T-cell (primary cell): ENCODE measurements around the gene COG8. TPM values are rescaled to one million over a fixed set of nuclear protein-coding genes. Genes with fewer than 3 reads are reported as not detected.

Experiments
- ATAC-seq, 4 experiments: fragments of 200-7000 bp in 3 of 4; fragments of 150-1000 bp in 1 of 4; cut with Tn5 transposase; replicated peaks in 1 of 4; 1 replicate in 3 of 4; 2 replicates in 1 of 4; pipeline ENCODE4 v1.10.0; 2021; ENCODE audit warnings: moderate library complexity in 3 of 4, mild to moderate bottlenecking in 2 of 4, moderate number of reproducible peaks in 1 of 4
- CTCF ChIA-PET, 2 donors: fragments of 300-600 bp; sonication (Branson Sonifier 250); formaldehyde crosslinking; loops; one replicate each; lab custom pipeline; 2022; ENCODE audit warnings: antibody characterized with exemption in 2 of 2; lab: Charles Lee
- POLR2A ChIA-PET, 2 donors: fragments of 300-600 bp; sonication (Branson Sonifier 250); formaldehyde crosslinking; loops; one replicate each; lab custom pipeline; 2022; ENCODE audit warnings: antibody characterized with exemption in 2 of 2; lab: Charles Lee
- DNase-seq, 35 experiments: peaks; one replicate each; pipeline versions ENCODE4 v3.0.0 to v3.0.0-alpha.2; 2013 to 2023
- H3K27ac ChIP-seq: one replicate; pipeline ENCODE4 v1.5.1; 2013; ENCODE audit warnings: low read length
- H3K27me3 ChIP-seq, 2 experiments: replicated peaks in 1 of 2; 1 replicate in 1 of 2; 2 replicates in 1 of 2; pipeline versions ENCODE4 v1.6.1 to v1.7.0; 2013; ENCODE audit warnings: low read length in 1 of 2, mixed read lengths in 1 of 2; ENCODE audit not compliant: control insufficient read depth in 2 of 2, insufficient read depth in 2 of 2; ENCODE audit errors: extremely low read depth in 1 of 2
- H3K36me3 ChIP-seq, 2 donors: 1 replicate in 1 of 2; 2 replicates in 1 of 2; pipeline versions ENCODE4 v1.6.1 to v1.7.0; 2013; ENCODE audit warnings: low read length in 1 of 2; ENCODE audit not compliant: control insufficient read depth in 2 of 2, insufficient read depth in 1 of 2; ENCODE audit errors: extremely low read depth in 1 of 2
- H3K4me1 ChIP-seq, 2 experiments: 1 replicate in 1 of 2; 2 replicates in 1 of 2; pipeline versions ENCODE4 v1.6.1 to v1.7.0; 2013; ENCODE audit warnings: low read length in 2 of 2, mixed read lengths in 1 of 2; ENCODE audit not compliant: insufficient read depth in 2 of 2, control insufficient read depth in 1 of 2; ENCODE audit errors: extremely low read depth in 1 of 2
- H3K4me3 ChIP-seq, 2 donors: 1 replicate in 1 of 2; 2 replicates in 1 of 2; pipeline versions ENCODE4 v1.5.1 to v1.7.0; 2013; ENCODE audit warnings: mild to moderate bottlenecking in 2 of 2, low read length in 1 of 2, moderate library complexity in 1 of 2; ENCODE audit not compliant: control insufficient read depth in 1 of 2; ENCODE audit errors: extremely low read depth in 1 of 2
- H3K9me3 ChIP-seq: 2 replicates; pipeline ENCODE4 v1.7.0; 2013
- H3K27ac Mint-ChIP-seq, 2 donors: one replicate each; pipeline ENCODE4 v1.8.0; 2020 to 2021; ENCODE audit warnings: mild to moderate bottlenecking in 2 of 2, mixed read lengths in 2 of 2
- H3K27me3 Mint-ChIP-seq, 2 donors: one replicate each; pipeline ENCODE4 v1.8.0; 2021 to 2022; ENCODE audit warnings: mixed read lengths in 2 of 2
- H3K36me3 Mint-ChIP-seq: one replicate; pipeline ENCODE4 v1.8.0; 2021; ENCODE audit warnings: mixed read lengths
- H3K4me1 Mint-ChIP-seq, 3 donors: one replicate each; pipeline ENCODE4 v1.8.0; 2020 to 2022; ENCODE audit warnings: mixed read lengths in 3 of 3, mild to moderate bottlenecking in 1 of 3
- H3K4me3 Mint-ChIP-seq, 3 donors: one replicate each; pipeline ENCODE4 v1.8.0; 2020 to 2022; ENCODE audit warnings: mild to moderate bottlenecking in 3 of 3, mixed read lengths in 3 of 3, moderate library complexity in 3 of 3
- H3K9me3 Mint-ChIP-seq, 3 donors: one replicate each; pipeline ENCODE4 v1.8.0; 2020 to 2022; ENCODE audit warnings: mixed read lengths in 3 of 3
- WGBS: methylation state at CpG from one replicate; pipeline ENCODE4 v1.1.5; 2013; ENCODE audit warnings: missing lambda C conversion rate; ENCODE audit not compliant: insufficient coverage; 5-methylcytosine and 5-hydroxymethylcytosine counted together
- total RNA-seq, 35 experiments: library from RNA in 6 of 35; stranded (reverse) in 6 of 35; fragments of 120-200 nt in 1 of 35; gene quantifications; one replicate each; pipeline versions ENCODE4 v1.2.1 to v1.2.4 and lab custom pipeline; 2013 to 2026

The COG8 gene
- total RNA-seq, 5 donors from 2014 or later (not counting 1 experiment from before 2014, with no cell fraction given), result 31.2 to 70.4 (median 59.8) TPM

- H3K36me3 ChIP-seq, result peaks cover 6 to 16% of the 10 kb centered on the region in 2 donors
- no peaks in the 10 kb centered on the region for H3K9me3 Mint-ChIP-seq
- no peaks in the 10 kb centered on the region for H3K9me3 ChIP-seq
- H3K27ac Mint-ChIP-seq, result no peak overlapping the region
- POLR2A ChIA-PET, result no interaction called here
- no peak overlapping the region for H3K4me3 Mint-ChIP-seq
- no peak overlapping the region for H3K4me3 ChIP-seq
- WGBS, result 100% methylated on average over 3 of the region's 6 CpGs
- peaks cover 14% of the 10 kb centered on the region for H3K36me3 Mint-ChIP-seq
- H3K27me3 ChIP-seq, result no peaks in the 10 kb centered on the region
- no peaks in the 10 kb centered on the region for H3K27me3 Mint-ChIP-seq
- CTCF ChIA-PET, result interaction anchor here in 1 of 2 donors (0.6 kb wide), 1 partner anchor 24 kb away, joined by 6 read pairs; no protein-coding TSS in a partner anchor
- peaks cover 0 to 7% (median 0%) of the 10 kb centered on the region in 3 donors for H3K4me1 Mint-ChIP-seq
- H3K4me1 ChIP-seq, result peaks cover 0 to 10% of the 10 kb centered on the region in 2 experiments
- DNase-seq (no peak), ATAC-seq (no peak)
- H3K27ac ChIP-seq, result no peak overlapping the region
Observed at GRCh38 chr16:69350536-69351133, 11.3 kb upstream of the COG8 start.

DNA sequence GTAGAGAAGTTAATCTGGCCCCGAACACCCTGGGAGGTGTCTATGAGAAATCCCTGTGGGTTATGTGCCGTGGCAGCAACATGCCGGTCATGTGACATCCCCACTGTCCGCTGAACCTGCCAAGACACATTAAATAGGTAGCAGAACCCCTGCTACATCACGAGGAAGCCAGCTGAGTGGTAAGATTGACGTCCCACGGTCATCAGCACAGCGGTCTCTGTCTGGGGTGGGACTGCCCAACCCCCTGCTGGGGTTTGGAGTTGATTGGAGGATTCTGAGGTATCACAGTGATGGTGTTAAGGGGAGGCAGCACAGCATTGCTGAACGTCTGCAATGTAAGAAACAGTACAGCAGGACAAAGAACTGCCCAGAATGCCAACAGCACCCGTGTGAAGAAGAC, 10.2 kb upstream of the COG8 start:
- peak overlapping the region; percentile 6 to 22 for H3K27ac Mint-ChIP-seq
- H3K27me3 Mint-ChIP-seq, result no peaks in the 10 kb centered on the region
- CTCF ChIA-PET, result no interaction called here
- peaks cover 6 to 7% of the 10 kb centered on the region in 2 donors for H3K36me3 ChIP-seq
- no peak overlapping the region for H3K27ac ChIP-seq
- DNase-seq (no peak), ATAC-seq (no peak)
- no peaks in the 10 kb centered on the region for H3K9me3 Mint-ChIP-seq
- 100% methylated on average over 3 of the region's 10 CpGs for WGBS
- POLR2A ChIA-PET, result no interaction called here
- no peaks in the 10 kb centered on the region for H3K9me3 ChIP-seq
- H3K4me3 ChIP-seq, result no peak overlapping the region
- H3K27me3 ChIP-seq, result no peaks in the 10 kb centered on the region
- H3K4me3 Mint-ChIP-seq, result no peak overlapping the region
- H3K4me1 Mint-ChIP-seq, result peaks cover 0 to 7% (median 0%) of the 10 kb centered on the region in 3 donors
- peaks cover 0 to 14% of the 10 kb centered on the region in 2 experiments for H3K4me1 ChIP-seq
- peaks cover 11% of the 10 kb centered on the region for H3K36me3 Mint-ChIP-seq

- peaks cover 0 to 7% (median 0%) of the 10 kb centered on the region in 3 donors for H3K4me1 Mint-ChIP-seq
- no peak overlapping the region for H3K27ac ChIP-seq
- DNase-seq (no peak), ATAC-seq (no peak)
- H3K4me3 Mint-ChIP-seq, result no peak overlapping the region
- 83% methylated on average over 2 of the region's 6 CpGs for WGBS
- H3K4me3 ChIP-seq, result no peak overlapping the region
- ChIA-PET CTCF (no interaction called here), POLR2A (no interaction called here)
- no peak overlapping the region for H3K27ac Mint-ChIP-seq
- no peaks in the 10 kb centered on the region for H3K27me3 Mint-ChIP-seq
- H3K9me3 Mint-ChIP-seq, result no peaks in the 10 kb centered on the region
- H3K27me3 ChIP-seq, result no peaks in the 10 kb centered on the region
- H3K36me3 Mint-ChIP-seq, result peaks cover 10% of the 10 kb centered on the region
- H3K36me3 ChIP-seq, result peaks cover 6 to 16% of the 10 kb centered on the region in 2 donors
- H3K9me3 ChIP-seq, result no peaks in the 10 kb centered on the region
- peaks cover 0 to 14% of the 10 kb centered on the region in 2 experiments for H3K4me1 ChIP-seq
Observed at GRCh38 chr16:69348222-69348621, 8.9 kb upstream of the COG8 start.

- WGBS, result 59% methylated on average over 3 of the region's 6 CpGs
Observed at GRCh38 chr16:69346683-69347082, 7.3 kb upstream of the COG8 start.

DNA sequence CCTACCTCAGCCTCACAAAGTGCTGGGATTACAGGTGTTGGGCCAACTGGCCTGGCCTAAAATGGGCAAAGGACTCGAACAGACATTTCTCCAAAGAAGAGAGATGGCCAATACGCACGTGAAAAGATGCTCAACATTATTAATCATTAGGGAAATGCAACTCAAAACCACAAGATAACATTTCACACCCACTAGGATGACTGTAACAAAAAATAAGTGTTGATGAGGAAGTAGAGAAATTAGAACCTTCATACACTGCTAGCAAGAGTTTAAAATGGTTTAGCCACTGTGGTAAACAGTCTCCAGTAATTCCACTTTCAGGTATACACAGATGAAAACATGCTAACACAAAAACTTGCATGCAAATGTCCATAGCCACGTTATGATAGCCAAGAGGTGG, 6.6 kb upstream of the COG8 start:
- peaks cover 6 to 18% (median 9%) of the 10 kb centered on the region in 3 donors for H3K4me1 Mint-ChIP-seq
- Histone ChIP-seq H3K4me3 (no peak overlapping the region), H3K27ac (peak overlapping the region; percentile 21), H3K4me1 (peaks cover 0 to 14% of the 10 kb centered on the region in 2 experiments), H3K27me3 (no peaks in the 10 kb centered on the region), H3K9me3 (no peaks in the 10 kb centered on the region), H3K36me3 (peaks cover 5 to 26% of the 10 kb centered on the region in 2 donors)
- ChIA-PET CTCF (no interaction called here), POLR2A (no interaction called here)
- peak overlapping the region in 1 of 2 donors; percentile 64 for H3K27ac Mint-ChIP-seq
- DNase-seq, result no peak
- H3K27me3 Mint-ChIP-seq, result no peaks in the 10 kb centered on the region
- no peaks in the 10 kb centered on the region for H3K9me3 Mint-ChIP-seq
- ATAC-seq, result no peak
- no CpG with 5 or more reads among the region's 4 CpGs for WGBS
- H3K36me3 Mint-ChIP-seq, result peaks cover 18% of the 10 kb centered on the region
- no peak overlapping the region for H3K4me3 Mint-ChIP-seq

More at GRCh38 chr16:69346683-69347082, 7.3 kb upstream of the COG8 start:
- DNase-seq (no peak), ATAC-seq (no peak)
- no peaks in the 10 kb centered on the region for H3K9me3 Mint-ChIP-seq
- Histone ChIP-seq H3K36me3 (peaks cover 6 to 23% of the 10 kb centered on the region in 2 donors), H3K4me1 (peaks cover 0 to 14% of the 10 kb centered on the region in 2 experiments), H3K27ac (no peak overlapping the region), H3K4me3 (no peak overlapping the region), H3K9me3 (no peaks in the 10 kb centered on the region), H3K27me3 (no peaks in the 10 kb centered on the region)
- no peaks in the 10 kb centered on the region for H3K27me3 Mint-ChIP-seq
- ChIA-PET CTCF (no interaction called here), POLR2A (no interaction called here)
- H3K4me3 Mint-ChIP-seq, result no peak overlapping the region
- H3K4me1 Mint-ChIP-seq, result peaks cover 1 to 10% (median 2%) of the 10 kb centered on the region in 3 donors
- H3K36me3 Mint-ChIP-seq, result peaks cover 11% of the 10 kb centered on the region
- no peak overlapping the region for H3K27ac Mint-ChIP-seq

GRCh38 chr16:69344171-69344570, 4.8 kb upstream of the COG8 start:
- no peak overlapping the region for H3K27ac Mint-ChIP-seq
- POLR2A ChIA-PET, result interaction anchor here in 1 of 2 donors (0.6 kb wide), 1 partner anchor 37 kb away, joined by 3 read pairs; no protein-coding TSS in a partner anchor
- 100% methylated on average over 3 of the region's 5 CpGs for WGBS

More at GRCh38 chr16:69344171-69344570, 4.8 kb upstream of the COG8 start:
- peaks cover 5 to 26% of the 10 kb centered on the region in 2 experiments for H3K4me1 ChIP-seq
- ATAC-seq (no peak), DNase-seq (no peak)
- H3K4me3 ChIP-seq, result no peak overlapping the region
- CTCF ChIA-PET, result interaction anchor here in 1 of 2 donors (0.6 kb wide), 1 partner anchor 568 kb away, joined by 4 read pairs; no protein-coding TSS in a partner anchor
- H3K9me3 ChIP-seq, result no peaks in the 10 kb centered on the region
- peaks cover 23 to 33% (median 23%) of the 10 kb centered on the region in 3 donors for H3K4me1 Mint-ChIP-seq
- peaks cover 4 to 26% of the 10 kb centered on the region in 2 donors for H3K36me3 ChIP-seq
- H3K4me3 Mint-ChIP-seq, result no peak overlapping the region
- peaks cover 21% of the 10 kb centered on the region for H3K36me3 Mint-ChIP-seq
- no peaks in the 10 kb centered on the region for H3K27me3 ChIP-seq
- H3K27ac ChIP-seq, result no peak overlapping the region
- H3K27me3 Mint-ChIP-seq, result no peaks in the 10 kb centered on the region
- H3K9me3 Mint-ChIP-seq, result no peaks in the 10 kb centered on the region
